ENCODE data around the gene EYA3.

GRCh38 chr1:27928216-27928954, 160.0 kb downstream of the EYA3 start:
- TF ChIP-seq ZFX (IDR thresholded peaks at IDR 0.05) = no peak
- no peak for TF ChIP-seq CTCF (conservative IDR thresholded peaks at IDR 0.05)
